Coronary artery (tissue), 2 donors: ENCODE results near the gene SCGB2A2.

ENCODE experiments used
- DNase-seq: peaks from one replicate; pipeline ENCODE4 v3.0.0-alpha.2; 2017; ENCODE audit warnings: low spot score
- H3K27ac ChIP-seq, 2 donors: fragments of 200-600 bp; sonication (generic); one replicate each; pipeline ENCODE4 v1.5.1; 2016 to 2019
- H3K4me3 ChIP-seq: fragments of 200-600 bp; sonication (generic); 2 replicates; pipeline ENCODE4 v1.5.1; 2016; ENCODE audit warnings: mild to moderate bottlenecking, moderate library complexity
- TF ChIP-seq, protein P1 (sequence below): fragments of 200-600 bp; sonication (generic); IDR thresholded peaks from one replicate; pipeline ENCODE4 v1.5.1; 2019; ENCODE audit warnings: antibody characterized with exemption

Gene SCGB2A2

DNA sequence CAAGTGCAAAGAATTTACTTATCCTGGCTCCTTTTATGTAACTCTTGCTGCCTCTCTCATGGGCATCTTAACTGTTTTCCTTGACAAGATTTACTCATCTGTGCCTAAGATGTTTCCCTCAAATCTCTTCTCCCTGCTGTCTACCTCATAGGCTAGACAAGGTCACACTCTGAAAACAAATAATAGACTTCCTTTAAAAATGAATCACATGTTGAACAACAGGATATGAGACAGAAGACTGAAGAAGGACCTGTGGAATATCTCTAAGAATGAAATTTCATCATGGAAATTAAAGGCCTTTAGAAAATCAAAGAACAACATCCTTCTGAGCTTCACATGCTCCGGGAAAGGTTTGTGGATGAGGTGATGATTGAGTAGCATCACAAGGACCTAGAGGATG lies 6.0 kb upstream of the SCGB2A2 start:
- no peak overlapping the region for H3K4me3 ChIP-seq
- TF ChIP-seq, protein P1, sequence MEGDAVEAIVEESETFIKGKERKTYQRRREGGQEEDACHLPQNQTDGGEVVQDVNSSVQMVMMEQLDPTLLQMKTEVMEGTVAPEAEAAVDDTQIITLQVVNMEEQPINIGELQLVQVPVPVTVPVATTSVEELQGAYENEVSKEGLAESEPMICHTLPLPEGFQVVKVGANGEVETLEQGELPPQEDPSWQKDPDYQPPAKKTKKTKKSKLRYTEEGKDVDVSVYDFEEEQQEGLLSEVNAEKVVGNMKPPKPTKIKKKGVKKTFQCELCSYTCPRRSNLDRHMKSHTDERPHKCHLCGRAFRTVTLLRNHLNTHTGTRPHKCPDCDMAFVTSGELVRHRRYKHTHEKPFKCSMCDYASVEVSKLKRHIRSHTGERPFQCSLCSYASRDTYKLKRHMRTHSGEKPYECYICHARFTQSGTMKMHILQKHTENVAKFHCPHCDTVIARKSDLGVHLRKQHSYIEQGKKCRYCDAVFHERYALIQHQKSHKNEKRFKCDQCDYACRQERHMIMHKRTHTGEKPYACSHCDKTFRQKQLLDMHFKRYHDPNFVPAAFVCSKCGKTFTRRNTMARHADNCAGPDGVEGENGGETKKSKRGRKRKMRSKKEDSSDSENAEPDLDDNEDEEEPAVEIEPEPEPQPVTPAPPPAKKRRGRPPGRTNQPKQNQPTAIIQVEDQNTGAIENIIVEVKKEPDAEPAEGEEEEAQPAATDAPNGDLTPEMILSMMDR: no peak
- DNase-seq: no peak
- H3K27ac ChIP-seq: no peak overlapping the region

DNA sequence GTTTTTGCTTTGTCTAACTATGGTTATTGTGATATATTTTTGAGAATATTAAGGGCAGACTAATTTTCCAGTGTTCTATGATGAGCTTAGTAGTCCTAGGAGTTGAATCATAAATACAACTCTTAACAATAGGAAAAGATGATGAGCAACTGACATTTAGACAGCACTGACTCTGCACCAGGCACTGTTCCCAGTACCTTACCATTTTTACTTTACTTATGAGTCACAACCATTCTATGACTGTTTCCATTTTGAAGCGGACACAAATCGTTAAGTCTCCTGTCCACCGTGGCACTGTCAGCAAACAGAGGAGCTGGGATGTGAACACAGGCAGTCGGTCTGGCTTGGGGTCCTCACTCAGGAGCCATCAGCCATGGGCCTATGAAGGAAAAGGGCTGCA lies 3.4 kb upstream of the SCGB2A2 start:
- H3K4me3 ChIP-seq: no peak overlapping the region
- TF ChIP-seq, protein P1: no peak
- no peak for DNase-seq
- H3K27ac ChIP-seq: no peak overlapping the region

DNA sequence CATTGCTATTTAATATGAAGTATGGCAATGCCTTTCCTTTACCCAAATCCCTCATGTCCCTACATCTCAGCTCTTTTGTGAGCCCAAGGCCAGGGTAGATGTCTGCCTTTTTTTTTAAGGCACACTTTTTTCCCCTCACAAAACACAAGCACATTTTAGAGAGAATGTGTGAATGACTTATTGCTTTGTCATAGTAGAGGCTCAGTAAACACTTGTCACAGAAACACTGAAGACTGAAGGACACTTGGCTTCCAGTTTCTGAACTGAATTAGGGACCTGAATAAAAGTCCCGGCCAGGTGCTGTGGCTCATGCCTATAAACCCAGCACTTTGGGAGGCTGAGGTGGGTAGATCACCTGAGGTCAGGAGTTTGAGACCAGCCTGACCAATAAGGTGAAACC lies 2.9 kb upstream of the SCGB2A2 start:
- Histone ChIP-seq H3K27ac (no peak overlapping the region), H3K4me3 (no peak overlapping the region)
- no peak for DNase-seq
- TF ChIP-seq, protein P1: no peak

DNA sequence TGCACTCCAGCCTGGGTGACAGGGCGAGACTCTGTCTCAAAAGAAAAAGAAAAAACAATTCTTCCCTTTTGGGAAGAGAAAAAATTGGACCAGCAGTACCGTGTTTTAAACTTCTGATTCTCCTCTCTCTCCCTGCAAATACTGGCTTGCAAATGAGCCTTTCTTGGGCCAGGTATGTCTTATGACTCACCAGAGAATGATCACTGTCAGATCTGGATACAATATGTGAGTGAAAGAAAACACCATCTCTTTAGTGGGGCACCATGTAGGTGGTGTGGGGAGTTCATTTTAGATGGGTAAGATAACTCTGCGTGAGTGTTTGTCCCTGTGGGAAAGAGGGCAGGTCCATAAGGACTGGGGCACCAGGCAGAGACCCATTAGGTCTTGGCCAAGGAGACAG lies 2.4 kb upstream of the SCGB2A2 start:
- H3K27ac ChIP-seq: no peak overlapping the region
- DNase-seq: no peak
- no peak overlapping the region for H3K4me3 ChIP-seq
- TF ChIP-seq, protein P1: no peak

DNA sequence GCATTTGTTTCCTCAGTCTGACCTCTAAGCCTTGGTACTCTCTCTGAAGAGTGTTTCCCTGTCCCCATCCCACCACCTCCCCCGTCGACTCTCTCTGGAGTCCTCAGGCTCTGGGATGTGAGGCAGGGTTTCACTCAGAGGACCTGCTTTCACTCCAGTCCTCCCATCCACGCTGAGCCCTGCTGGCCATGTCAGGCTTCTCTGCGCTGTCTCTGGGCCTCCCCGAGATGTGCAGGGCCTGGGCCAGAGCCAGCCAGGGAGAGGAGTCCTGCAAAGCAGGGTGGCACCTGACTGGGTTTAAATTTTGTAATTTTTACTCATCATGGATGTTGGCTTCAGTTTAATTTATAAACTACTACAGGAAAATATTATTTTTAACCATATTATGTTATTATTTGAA lies 3.3 kb downstream of the SCGB2A2 start:
- TF ChIP-seq, protein P1: no peak

DNA sequence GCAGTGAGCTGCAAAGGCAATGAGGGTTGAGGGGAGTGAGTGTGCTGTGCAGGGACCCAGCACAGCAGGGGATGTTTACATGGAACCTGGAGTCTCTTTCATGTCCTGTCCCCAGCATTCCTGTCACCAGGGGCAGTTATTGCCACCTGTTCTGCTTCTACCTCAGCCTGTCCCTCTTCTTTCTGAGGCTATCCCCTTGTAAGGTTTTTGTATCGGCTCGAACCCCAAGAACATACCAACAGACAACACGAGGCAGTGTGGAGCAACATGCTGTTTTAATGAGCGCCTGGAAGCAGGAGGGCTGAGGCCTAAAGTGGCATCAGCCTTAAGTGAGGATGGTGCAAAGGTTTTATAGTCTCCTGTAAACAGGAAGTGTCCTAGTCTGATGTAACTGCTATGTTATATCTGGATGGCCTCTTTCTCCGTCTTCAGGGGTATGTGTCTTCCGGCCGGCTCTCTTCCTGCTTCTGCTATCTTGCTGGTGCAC lies 3.9 kb downstream of the SCGB2A2 start:
- TF ChIP-seq, protein P1: no peak
- DNase-seq: no peak

More for the DNA sequence above, 3.3 kb downstream of the SCGB2A2 start:
- Histone ChIP-seq H3K27ac (no peak overlapping the region), H3K4me3 (no peak overlapping the region)
- DNase-seq: no peak

DNA sequence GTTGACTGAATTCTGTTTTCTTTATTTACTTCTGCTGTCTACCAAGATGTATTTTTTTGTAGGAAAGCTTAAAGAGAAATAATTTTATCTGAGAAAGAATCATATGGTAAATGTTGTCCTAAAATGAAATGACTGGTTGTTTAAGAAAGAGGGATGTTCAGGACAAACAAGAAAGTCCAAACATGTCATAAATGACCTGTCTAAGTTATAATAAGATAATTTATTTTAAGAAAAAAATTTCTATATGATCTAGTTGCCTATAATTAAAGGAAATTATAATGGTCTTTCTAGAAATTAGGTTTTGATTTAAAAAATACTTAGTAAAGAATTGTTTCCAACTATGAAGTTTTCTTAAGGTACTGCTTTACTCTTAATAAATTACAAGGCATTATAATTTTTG lies 10.5 kb downstream of the SCGB2A2 start:
- TF ChIP-seq, protein P1: no peak
- no peak for DNase-seq

More for the DNA sequence above, 3.9 kb downstream of the SCGB2A2 start:
- H3K27ac ChIP-seq: no peak overlapping the region
- H3K4me3 ChIP-seq: no peak overlapping the region

More for the DNA sequence above, 10.5 kb downstream of the SCGB2A2 start:
- Histone ChIP-seq H3K27ac (no peak overlapping the region), H3K4me3 (no peak overlapping the region)
